ENCODE results near the gene MOCS1. TPM values are rescaled to one million over a fixed set of nuclear protein-coding genes. Genes with fewer than 3 reads are reported as not detected.

MOCS1 gene
- total and polyA plus RNA-seq, 9 of the 15 experiments (the other 6 are each of a cell fraction or from before 2014, with no cell fraction given), result 0.69 to 12.7 (median 8.7) TPM

DNA sequence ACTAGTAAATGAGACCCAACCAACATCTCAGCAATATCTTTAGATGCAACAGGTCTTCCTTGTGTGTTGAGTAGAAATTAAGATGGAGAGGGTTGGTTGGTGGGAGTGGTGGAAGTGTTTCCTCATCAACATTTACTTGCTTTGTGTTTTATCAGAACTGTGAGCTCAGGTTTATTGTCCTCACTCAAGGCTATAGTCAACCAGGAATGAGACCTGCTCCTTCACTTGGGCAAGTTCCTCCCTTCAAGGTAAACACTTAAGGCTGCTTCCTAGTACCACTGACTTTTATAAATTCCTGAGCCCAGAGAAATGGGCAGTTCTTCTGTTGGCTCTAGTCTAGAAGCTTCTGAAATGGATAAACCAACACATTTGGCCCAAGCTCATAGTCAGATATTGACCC lies 48.9 kb upstream of the MOCS1 start:
- Histone ChIP-seq H3K79me2 (ENCODE audit: control insufficient read depth, insufficient read depth, low read length) (no peaks in the 10 kb centered on the region), H3K36me3 (ENCODE audit: control insufficient read depth, insufficient read depth, low read length) (no peaks in the 10 kb centered on the region), H3K27me3 (ENCODE audit: control insufficient read depth in 2 of 2, insufficient read depth in 2 of 2, low read length in 2 of 2) (no peaks in the 10 kb centered on the region), H3K4me2 (ENCODE audit: insufficient read depth, low read length) (no peak overlapping the region), H3K9ac (ENCODE audit: insufficient read depth in 1 of 2, low read depth in 2 of 2, low read length in 2 of 2) (no peak overlapping the region), H3K9me1 (ENCODE audit: control insufficient read depth, insufficient read depth, low read length) (no peaks in the 10 kb centered on the region), H2AFZ (ENCODE audit: low read depth, low read length) (no peak overlapping the region), H3K27ac (ENCODE audit: extremely low read depth, low read depth, low read length) (no peak overlapping the region), H4K20me1 (replicated peaks; ENCODE audit: control insufficient read depth, insufficient read depth, low read length) (no peaks in the 10 kb centered on the region), H3K9me3 (replicated peaks; ENCODE audit: control insufficient read depth, insufficient read depth, low read depth, low read length) (no peaks in the 10 kb centered on the region), H3K4me3 (no peak overlapping the region), H3K4me1 (replicated peaks in 1 of 2; ENCODE audit: control insufficient read depth in 2 of 2, insufficient read depth in 2 of 2, low read length in 2 of 2) (peaks cover 0 to 9% of the 10 kb centered on the region in 2 experiments; a peak in 2 of 5 replicates)
- in situ Hi-C loops (cut with MboI) (no loop called here), intact Hi-C loops (cut with micrococcal nuclease) (loop anchor here (5.0 to 10.0 kb wide), 2 partner anchors 606 to 862 kb away; no protein-coding TSS in a partner anchor)
- TF ChIP-seq NFIX (CRISPR knock-in tag; IDR thresholded peaks at IDR 0.05; ENCODE audit: low read depth), result no peak
- no peak for TF ChIP-seq HNRNPH1 (optimal IDR thresholded peaks at IDR 0.05; ENCODE audit: low read depth, low read length)
- no peak for TF ChIP-seq ZNF695 (CRISPR knock-in tag; IDR thresholded peaks at IDR 0.05)
- TF ChIP-seq RNF2 (IDR thresholded peaks at IDR 0.05), result no peak
- no peak for TF ChIP-seq SRSF7 (optimal IDR thresholded peaks at IDR 0.05; ENCODE audit: low read depth, low read length)
- no peak for TF ChIP-seq PRPF4 (IDR thresholded peaks at IDR 0.05; ENCODE audit: insufficient read depth, low read depth, low read length, poor library complexity, severe bottlenecking)
- no peak for TF ChIP-seq ARID1B (IDR thresholded peaks at IDR 0.05)
- TF ChIP-seq, protein P1, sequence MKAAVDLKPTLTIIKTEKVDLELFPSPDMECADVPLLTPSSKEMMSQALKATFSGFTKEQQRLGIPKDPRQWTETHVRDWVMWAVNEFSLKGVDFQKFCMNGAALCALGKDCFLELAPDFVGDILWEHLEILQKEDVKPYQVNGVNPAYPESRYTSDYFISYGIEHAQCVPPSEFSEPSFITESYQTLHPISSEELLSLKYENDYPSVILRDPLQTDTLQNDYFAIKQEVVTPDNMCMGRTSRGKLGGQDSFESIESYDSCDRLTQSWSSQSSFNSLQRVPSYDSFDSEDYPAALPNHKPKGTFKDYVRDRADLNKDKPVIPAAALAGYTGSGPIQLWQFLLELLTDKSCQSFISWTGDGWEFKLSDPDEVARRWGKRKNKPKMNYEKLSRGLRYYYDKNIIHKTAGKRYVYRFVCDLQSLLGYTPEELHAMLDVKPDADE (conservative IDR thresholded peaks at IDR 0.05; ENCODE audit: control insufficient read depth, low read depth, low read length), result no peak
- TF ChIP-seq SAFB2 (IDR thresholded peaks at IDR 0.05; ENCODE audit: borderline replicate concordance, low read depth, low read length, severe bottlenecking), result no peak
- TF ChIP-seq, protein P2, sequence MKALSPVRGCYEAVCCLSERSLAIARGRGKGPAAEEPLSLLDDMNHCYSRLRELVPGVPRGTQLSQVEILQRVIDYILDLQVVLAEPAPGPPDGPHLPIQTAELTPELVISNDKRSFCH (CRISPR knock-in tag; IDR thresholded peaks at IDR 0.05), result no peak
- TF ChIP-seq, protein P2 (tag; IDR thresholded peaks at IDR 0.05), result no peak
- TF ChIP-seq, protein P3, sequence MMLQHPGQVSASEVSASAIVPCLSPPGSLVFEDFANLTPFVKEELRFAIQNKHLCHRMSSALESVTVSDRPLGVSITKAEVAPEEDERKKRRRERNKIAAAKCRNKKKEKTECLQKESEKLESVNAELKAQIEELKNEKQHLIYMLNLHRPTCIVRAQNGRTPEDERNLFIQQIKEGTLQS (IDR thresholded peaks at IDR 0.05), result no peak
- TF ChIP-seq, protein P3 (CRISPR knock-in tag; conservative IDR thresholded peaks at IDR 0.05), result no peak
- no peak for TF ChIP-seq ZNF445 (CRISPR knock-in tag; IDR thresholded peaks at IDR 0.05; ENCODE audit: low read depth)
- no peak for TF ChIP-seq RHOXF2B (CRISPR knock-in tag; conservative IDR thresholded peaks at IDR 0.05)
- no peak for TF ChIP-seq ZNF184 (CRISPR knock-in tag; IDR thresholded peaks at IDR 0.05)
- no peak for TF ChIP-seq ZNF431 (CRISPR knock-in tag; IDR thresholded peaks at IDR 0.05)
- no peak for DNase-seq (ENCODE audit: extremely low read depth in 1 of 4, low spot score in 3 of 4)
- no peak for ATAC-seq
- ChIA-PET CTCF (ENCODE audit: low intra/inter-chr PET ratio) (no interaction called here), POLR2A (interaction anchor here (1.1 to 1.2 kb wide), 2 partner anchors 16 to 22 kb away, joined by 3 to 6 read pairs; no protein-coding TSS in a partner anchor)
- BruUV-seq (replicated peaks), result no TSS peak
- FAIRE-seq, result no peak
